H1 (cell line): Measurements from ENCODE around the gene DOK3. TPM values are rescaled to one million over a fixed set of nuclear protein-coding genes. Genes with fewer than 3 reads are reported as not detected.
A peak's percentile ranks its signal among the peaks of the same experiment; 100 is the strongest.

Experiments used
- CTCF ChIP-seq, 3 experiments: IDR thresholded peaks; 1 replicate in 2 of 3; 2 replicates in 1 of 3; pipeline versions ENCODE4 v1.5.1 to v1.6.1; 2011; ENCODE audit warnings: low read length in 3 of 3, mild to moderate bottlenecking in 3 of 3, inconsistent platforms in 2 of 3, low read depth in 1 of 3, moderate library complexity in 1 of 3; ENCODE audit not compliant: insufficient read depth in 1 of 3; ENCODE audit errors: control extremely low read depth in 1 of 3
- EP300 ChIP-seq, 2 experiments: IDR thresholded peaks; 1 replicate in 1 of 2; 2 replicates in 1 of 2; pipeline ENCODE4 v1.6.1; 2011 to 2012; ENCODE audit warnings: low read depth in 2 of 2, low read length in 2 of 2, mild to moderate bottlenecking in 2 of 2, borderline replicate concordance in 1 of 2, inconsistent platforms in 1 of 2, moderate library complexity in 1 of 2
- NRF1 ChIP-seq: IDR thresholded peaks from 2 replicates; pipeline ENCODE4 v1.6.1; 2011; ENCODE audit warnings: mild to moderate bottlenecking, low read depth, low read length, improper control_type of control experiment
- polyA plus RNA-seq, 7 experiments: library from polyadenylated mRNA; depleted of rRNA in 3 of 7; stranded (reverse) in 5 of 7; unstranded in 2 of 7; fragments of >200 nt in 5 of 7; fragments of 200-250 nt in 2 of 7; gene quantifications; 1 replicate in 5 of 7; 2 replicates in 1 of 7; 4 replicates in 1 of 7; pipeline versions ENCODE4 v1.2.1 to v1.2.3, GENCODE V29; 2011 to 2013; ENCODE audit warnings: missing spikeins in 2 of 7, mixed read lengths in 2 of 7
- total RNA-seq: library from RNA; stranded (reverse); fragmentation: NEBNext Ultra II Directional; extraction: Animal tissue kit (Norgen Biotek cat#: 25700); gene quantifications from 2 replicates; pipeline ENCODE4 v1.2.1, GENCODE V29; 2021

The DOK3 gene
- total and polyA plus RNA-seq, 2 of the 8 experiments (the other 6 are each of a cell fraction or from before 2014, with no cell fraction given), result 4.2 to 6.4 TPM

GRCh38 chr5:177472460-177473442 is 36.9 kb downstream of the DOK3 start (continued):
- TF ChIP-seq CTCF (IDR thresholded peaks at IDR 0.05; ENCODE audit: control extremely low read depth in 1 of 3, insufficient read depth in 1 of 3, low read depth in 1 of 3, low read length in 3 of 3), result no peak
- TF ChIP-seq NRF1, result no peak
- peak in 1 of 2 experiments; percentile 33; a peak in 1 of 3 replicates for TF ChIP-seq EP300 (IDR thresholded peaks at IDR 0.05; ENCODE audit: borderline replicate concordance in 1 of 2, low read depth in 2 of 2, low read length in 2 of 2)
- TF ChIP-seq, all 59 proteins: peak for 14
